Measurements from ENCODE around the gene ANKS6. TPM values are rescaled to one million over a fixed set of nuclear protein-coding genes. Genes with fewer than 3 reads are reported as not detected.

The ANKS6 gene
- total RNA-seq, 1 experiment from 2014 or later, result 39.2 TPM

DNA sequence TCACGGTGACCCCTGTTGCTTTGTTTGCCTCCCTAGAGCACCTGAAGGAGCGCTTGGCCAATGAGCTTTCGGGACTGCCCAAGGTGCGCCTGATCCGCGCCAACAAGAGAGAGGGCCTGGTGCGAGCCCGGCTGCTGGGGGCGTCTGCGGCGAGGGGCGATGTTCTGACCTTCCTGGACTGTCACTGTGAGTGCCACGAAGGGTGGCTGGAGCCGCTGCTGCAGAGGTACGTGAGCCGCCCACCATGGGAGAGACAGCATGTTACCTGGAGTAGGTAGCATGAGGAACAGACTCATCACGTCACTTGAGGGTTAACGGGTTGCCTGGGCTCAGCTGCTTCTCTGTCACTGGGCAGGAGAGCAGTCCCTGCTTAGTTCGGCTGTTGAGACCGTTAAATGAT is 30.4 kb upstream of the ANKS6 start (continued):
- no peak for TF ChIP-seq CBX3 (IDR thresholded peaks at IDR 0.05; ENCODE audit: low read depth)
- TF ChIP-seq SIN3A (IDR thresholded peaks at IDR 0.05; ENCODE audit: low read depth), result no peak

DNA sequence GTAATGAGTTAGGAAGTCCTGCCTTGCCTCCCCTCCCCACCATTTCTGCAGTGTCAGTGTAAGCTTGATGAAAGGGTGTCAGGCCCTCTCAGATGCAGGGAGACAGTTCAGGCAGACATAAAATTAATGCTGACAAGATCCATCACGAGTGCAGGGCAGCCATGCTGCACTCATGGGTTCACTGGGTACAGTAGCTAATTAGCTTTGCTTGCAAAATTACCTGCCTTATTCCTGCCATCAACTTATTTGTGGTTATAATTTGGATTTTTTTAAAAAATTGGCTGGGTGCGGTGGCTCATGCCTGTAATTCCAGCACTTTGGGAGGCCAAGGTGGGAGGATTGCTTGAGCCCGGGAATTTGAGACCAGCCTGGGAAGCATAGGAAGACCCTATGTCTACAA is 29.1 kb upstream of the ANKS6 start:
- ChIA-PET RAD21 (ENCODE audit: low non-redundant PET in 1 of 2, low total read pairs in 2 of 2, uncharacterized antibody in 2 of 2, unreplicated experiment in 2 of 2) (interaction anchor here in 1 of 2 experiments (0.7 kb wide), 1 partner anchor 141 kb away, joined by 10 read pairs; no protein-coding TSS in a partner anchor), POLR2A (interaction anchor here (0.7 kb wide), 1 partner anchor 42 kb away, joined by 3 read pairs; no protein-coding TSS in a partner anchor), CTCF (interaction anchor here (0.5 kb wide), 1 partner anchor 13 kb away, joined by 3 read pairs; no protein-coding TSS in a partner anchor)
- Histone ChIP-seq H2AFZ (ENCODE audit: low read depth, low read length, poor library complexity, severe bottlenecking) (no peak overlapping the region), H3K79me2 (ENCODE audit: insufficient read depth, low read length) (no peaks in the 10 kb centered on the region), H3K27ac (ENCODE audit: low read depth, low read length) (no peak overlapping the region), H3K36me3 (ENCODE audit: control insufficient read depth in 1 of 2, insufficient read depth in 2 of 2, low read length in 2 of 2) (peaks cover 3% of the 10 kb centered on the region in 2 experiments; a peak in 3 of 4 replicates), H3K27me3 (ENCODE audit: insufficient read depth, low read length) (no peaks in the 10 kb centered on the region), H3K9me3 (ENCODE audit: control insufficient read depth in 1 of 2, insufficient read depth in 1 of 2, low read depth in 1 of 2, low read length in 2 of 2) (no peaks in the 10 kb centered on the region), H3K9ac (ENCODE audit: low read length) (no peak overlapping the region), H4K20me1 (ENCODE audit: insufficient read depth) (no peaks in the 10 kb centered on the region), H3K9me2 (ENCODE audit: insufficient read depth) (no peaks in the 10 kb centered on the region), H3K4me1 (ENCODE audit: control insufficient read depth in 1 of 2, insufficient read depth in 2 of 2, low read length in 2 of 2) (no peaks in the 10 kb centered on the region), H3K4me3 (replicated peaks in 1 of 2; ENCODE audit: low read depth in 1 of 2, low read length in 2 of 2) (no peak overlapping the region), H3K4me2 (ENCODE audit: low read length) (no peak overlapping the region)
- intact Hi-C loops (cut with micrococcal nuclease), result no loop called here
- DNase-seq (ENCODE audit: low read depth, low spot score) (no peak), ATAC-seq (no peak)
- TF ChIP-seq RAD21 (IDR thresholded peaks at IDR 0.05; ENCODE audit: low read depth) (no peak), POLR2A (IDR thresholded peaks at IDR 0.05; ENCODE audit: borderline replicate concordance, extremely low read depth, insufficient read depth, insufficient read length) (no peak), YY1 (IDR thresholded peaks at IDR 0.05; ENCODE audit: extremely low read depth, insufficient replicate concordance, low read depth, low read length) (no peak), JUND (IDR thresholded peaks at IDR 0.05) (no peak), POLR2AphosphoS5 (IDR thresholded peaks at IDR 0.05; ENCODE audit: low read depth, low read length) (no peak), CBX3 (IDR thresholded peaks at IDR 0.05; ENCODE audit: low read depth) (no peak), SP1 (IDR thresholded peaks at IDR 0.05; ENCODE audit: low read depth) (no peak), SIN3A (IDR thresholded peaks at IDR 0.05; ENCODE audit: low read depth) (no peak)
- TF ChIP-seq, protein P1, sequence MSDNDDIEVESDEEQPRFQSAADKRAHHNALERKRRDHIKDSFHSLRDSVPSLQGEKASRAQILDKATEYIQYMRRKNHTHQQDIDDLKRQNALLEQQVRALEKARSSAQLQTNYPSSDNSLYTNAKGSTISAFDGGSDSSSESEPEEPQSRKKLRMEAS (IDR thresholded peaks at IDR 0.05), result no peak
- no TSS peak for BruUV-seq (replicated peaks)

All from HCT116 (cell line).